HG03066 (cell line): ENCODE results near the gene PIK3CB.
"Not testable (repeated sequence)": the region's sequence is repeated elsewhere in the genome, so short reads cannot be mapped to it uniquely, and the experiment has no call there.

Experiments
- ATAC-seq: cut with Tn5 transposase; IDR thresholded peaks from one replicate; pipeline ENCODE4 v1.9.1; 2021; ENCODE audit warnings: low read depth; ENCODE audit not compliant: unreplicated experiment

The PIK3CB gene

DNA sequence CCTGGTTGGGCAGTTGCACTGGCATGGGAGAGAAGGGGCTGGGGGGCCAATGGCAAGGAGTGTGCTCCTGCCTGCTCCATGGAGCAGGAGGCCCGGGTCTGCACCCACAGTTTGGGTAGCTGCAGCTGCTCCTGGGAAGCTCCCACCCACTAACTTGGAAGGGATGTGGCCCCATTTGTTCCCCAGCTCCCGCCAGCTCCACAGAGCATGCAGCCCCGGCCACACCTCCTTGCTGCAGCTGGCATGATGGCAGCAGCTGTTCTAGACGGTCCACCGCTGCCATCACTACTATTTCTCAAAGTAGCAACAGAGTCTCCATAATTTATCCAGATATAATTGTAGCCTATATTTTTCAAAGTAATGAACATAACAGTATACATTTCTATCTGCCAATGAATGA lies 65.8 kb downstream of the PIK3CB start:
- no peak for ATAC-seq

DNA sequence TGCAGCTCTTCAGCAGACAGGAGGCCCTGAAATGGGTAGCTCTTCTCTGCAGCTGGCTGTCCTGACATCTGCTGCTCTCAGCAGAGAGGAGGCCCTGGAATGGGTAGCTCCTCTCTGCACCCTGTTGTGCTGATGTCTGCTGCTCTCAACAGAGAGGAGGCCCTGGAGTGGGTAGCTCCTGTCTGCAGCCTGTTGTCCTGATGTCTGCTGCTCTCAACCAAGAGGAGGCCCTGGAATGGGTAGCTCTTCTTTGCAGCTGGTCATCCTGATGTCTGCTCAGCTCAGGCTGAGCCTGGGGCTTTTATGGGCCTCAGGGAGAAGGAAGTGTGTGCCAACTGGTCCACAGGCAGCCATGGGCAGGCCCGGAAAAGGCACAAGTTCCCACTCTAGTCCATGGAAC lies 66.6 kb downstream of the PIK3CB start:
- ATAC-seq = no peak

DNA sequence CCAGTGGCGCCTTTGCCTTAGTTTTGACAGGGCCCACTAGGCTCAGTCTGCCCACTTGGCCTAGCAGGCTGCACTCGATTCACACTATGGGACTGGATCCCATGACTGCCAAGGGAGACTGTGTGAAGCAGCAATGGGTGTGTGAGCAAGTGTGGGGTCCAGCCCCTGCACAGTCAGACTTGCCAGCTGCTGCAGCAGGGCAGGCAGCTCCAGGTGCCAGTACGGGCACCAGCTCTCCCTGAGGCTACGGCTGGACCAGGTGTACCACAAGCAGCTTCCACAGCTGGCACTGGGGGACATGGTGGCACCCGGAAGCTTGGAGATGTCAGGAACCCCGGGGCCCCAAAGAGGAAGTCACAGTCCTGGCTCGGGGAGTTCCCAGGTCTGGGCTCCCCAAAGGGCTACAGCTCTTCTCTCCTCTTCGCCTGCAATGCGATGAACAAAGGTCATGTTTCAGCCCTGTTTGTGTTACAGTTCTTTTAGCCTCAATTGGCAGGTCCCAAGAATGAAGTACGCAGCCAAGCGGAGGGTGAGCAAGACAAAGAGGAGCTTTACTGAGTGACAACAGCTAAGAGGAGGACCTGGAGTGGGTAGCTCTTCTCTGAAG lies 67.1 kb downstream of the PIK3CB start:
- no peak for ATAC-seq

DNA sequence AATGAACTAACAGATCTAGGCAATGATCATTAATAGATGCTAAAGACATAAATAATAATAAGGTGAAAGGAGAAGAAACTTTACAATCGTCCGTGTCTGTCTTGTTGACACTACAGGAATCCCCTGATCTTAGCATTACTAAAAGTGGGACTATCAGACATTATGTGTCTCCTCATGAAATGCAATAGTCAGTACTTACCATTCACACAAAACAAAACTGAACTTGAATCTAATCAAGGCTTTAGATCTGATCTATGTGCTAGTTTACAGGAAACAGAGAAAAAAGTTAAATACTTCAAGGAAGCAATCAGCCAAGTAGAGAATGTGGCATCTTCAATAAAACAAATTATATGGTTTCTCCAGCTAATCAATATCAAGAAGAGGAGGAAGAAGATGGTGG lies 73.7 kb downstream of the PIK3CB start:
- ATAC-seq = no peak

DNA sequence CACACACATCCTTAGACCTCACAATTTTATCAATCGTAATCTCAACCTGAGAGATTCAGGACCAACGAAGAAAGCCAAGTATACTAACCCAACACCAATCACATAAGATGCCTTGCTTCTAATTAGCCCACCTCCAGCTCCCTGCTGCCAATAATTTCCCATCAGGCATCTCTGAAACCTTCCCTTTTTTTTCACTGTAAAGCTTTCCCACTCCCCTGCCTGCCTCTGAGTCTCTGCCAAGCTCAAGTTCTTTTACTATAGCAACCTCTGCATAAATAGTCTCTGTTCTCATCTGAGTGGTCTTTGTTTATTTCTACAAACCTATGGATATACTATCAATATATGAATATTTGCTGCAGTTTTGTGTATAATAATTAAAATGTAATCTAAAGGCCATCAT lies 86.5 kb downstream of the PIK3CB start:
- no peak for ATAC-seq

DNA sequence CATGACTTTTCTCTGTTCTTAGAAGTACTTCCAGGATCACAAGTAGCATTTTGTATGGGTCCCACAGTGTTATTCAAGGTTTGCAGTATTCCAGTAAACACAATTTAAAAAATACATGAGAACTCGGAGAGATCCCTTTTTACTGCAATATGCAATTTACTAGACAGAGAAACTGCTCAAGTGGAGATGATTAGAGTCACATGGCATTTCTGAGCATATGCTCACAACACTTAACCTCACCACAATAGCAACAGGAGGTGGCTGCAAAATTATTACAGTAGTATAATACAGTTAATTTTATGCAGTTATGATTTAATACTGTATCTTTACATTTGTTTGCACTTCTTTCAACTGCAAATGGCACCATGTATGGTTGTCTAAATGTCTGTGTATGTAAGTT lies 87.5 kb downstream of the PIK3CB start:
- no peak for ATAC-seq

DNA sequence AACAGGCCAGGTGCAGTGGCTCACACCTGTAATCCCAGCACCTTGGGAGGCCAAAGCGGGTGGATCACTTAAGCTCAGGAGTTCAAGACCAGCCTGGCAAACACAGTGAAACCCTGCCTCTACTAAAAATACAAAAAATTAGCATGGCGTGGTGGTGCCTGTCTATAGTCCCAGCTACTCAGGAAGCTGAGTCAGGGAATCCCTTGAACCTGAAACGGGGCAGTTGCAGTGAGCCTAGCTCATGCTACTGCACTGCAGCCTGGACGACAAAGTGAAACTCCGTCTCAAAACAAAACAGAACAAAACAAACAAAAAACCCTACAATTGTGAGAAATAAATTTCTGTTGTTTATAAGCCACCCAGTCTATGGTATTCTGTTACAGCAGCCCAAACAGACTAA lies 94.7 kb downstream of the PIK3CB start:
- no peak for ATAC-seq

DNA sequence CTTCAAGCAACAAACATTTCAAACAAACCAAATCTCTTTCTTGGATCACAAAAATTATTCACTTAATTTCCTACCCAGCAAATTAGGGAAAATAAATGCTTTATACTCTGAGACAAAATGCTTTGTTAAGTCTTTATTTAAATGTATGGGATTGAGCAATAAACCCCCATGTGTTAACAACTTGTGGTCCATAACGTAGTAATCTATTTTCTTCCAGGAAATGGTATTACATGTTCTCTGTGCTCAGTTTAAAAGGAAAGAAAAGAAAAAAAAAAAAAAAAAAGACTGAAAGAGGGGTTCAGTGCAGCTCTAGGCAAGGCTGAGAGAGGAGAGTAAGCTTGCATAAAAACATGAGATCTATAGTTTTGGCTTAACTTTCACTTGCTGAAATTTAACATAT lies 102.3 kb downstream of the PIK3CB start:
- no peak for ATAC-seq

DNA sequence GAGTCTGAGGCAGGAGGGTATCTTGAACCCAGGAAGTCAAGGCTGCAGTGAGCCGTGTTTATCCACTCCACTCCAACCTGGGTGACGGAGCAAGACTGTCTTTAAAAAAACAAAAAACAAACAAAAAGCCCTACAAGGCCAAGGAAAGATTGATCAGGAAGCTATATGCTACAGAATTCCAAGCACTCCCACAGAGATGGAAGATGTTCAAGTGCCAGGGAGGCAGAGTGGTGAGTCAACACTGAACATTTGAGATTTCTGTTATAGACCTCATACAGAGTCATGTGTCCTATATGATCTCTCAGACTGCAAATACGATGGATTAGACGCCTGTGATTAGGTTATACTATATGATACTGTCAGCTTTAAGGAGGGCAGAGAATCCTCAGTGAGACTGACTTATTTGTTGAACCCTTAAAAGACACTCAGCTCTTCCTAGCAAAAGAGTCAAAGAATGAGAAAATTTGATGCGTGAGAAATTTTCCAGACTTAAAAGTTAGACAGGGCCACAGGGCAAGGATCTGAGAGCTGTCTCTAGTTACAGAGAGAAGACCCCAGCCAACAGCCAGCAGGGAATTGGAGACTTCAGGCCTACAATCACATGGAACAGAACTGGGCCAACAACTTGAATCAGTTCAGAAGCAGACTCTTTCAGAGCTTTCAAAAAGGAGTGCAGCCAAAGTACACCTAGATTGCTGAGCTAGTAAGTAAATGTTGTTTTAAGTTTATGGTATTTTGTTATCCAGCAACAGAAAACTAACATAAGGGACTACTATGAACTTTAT lies 107.6 kb downstream of the PIK3CB start:
- ATAC-seq = no peak

DNA sequence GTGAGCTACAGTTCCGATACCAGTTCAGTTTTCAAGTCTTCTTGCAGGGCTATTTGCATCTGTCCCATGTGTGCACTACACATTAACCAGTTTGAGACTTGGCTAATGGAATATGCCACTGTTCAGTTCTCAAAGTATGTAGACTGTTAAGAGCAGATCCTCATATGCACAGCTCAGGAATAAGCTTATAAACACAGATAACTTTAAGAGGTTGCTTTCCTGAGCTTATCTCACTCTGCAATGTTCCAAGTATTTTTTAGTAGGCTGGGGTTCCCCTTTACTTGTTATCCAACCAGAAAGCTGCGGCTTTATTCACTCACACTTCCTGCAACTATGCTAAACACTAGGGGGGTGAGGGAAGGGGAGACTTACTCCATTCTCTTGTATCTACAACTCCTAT lies 108.7 kb downstream of the PIK3CB start:
- not testable (repeated sequence) for ATAC-seq

DNA sequence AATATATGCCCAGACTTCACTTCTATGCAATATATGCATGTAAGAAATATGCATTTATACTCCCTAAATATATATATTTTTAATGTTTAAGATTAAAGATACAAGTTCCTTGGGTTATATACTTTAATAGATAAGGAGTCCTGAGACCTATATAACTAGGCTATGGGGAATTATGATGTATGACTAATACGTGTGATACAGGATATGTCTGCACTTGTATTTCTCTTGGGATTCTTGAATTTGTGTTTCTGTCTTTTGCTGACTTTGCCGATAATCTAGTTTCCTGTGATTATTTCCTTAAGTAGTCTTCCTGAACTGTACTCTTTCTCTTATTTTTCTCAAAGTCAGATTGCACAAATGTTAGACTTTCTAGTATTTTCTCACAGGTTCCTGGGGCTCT lies 109.6 kb downstream of the PIK3CB start:
- no peak for ATAC-seq

DNA sequence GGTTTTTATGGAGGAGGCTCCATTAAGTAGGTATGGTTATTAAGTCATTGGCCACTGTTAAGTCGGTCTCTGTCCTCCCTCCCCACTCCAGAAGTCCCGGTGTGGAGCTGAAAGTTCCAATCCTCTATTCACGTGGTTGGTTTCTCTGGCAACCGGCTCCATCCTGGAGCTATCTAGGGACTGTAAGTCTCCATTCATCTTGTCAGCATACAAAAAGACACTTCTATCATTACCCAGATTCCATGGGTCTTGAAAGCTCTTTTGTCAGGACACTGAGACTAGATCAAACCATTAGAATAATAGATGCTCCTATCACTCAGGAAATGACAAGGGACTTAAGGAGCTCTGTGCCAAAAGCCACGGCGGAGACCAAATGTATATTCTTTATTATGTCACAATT lies 110.3 kb downstream of the PIK3CB start:
- ATAC-seq = no peak

DNA sequence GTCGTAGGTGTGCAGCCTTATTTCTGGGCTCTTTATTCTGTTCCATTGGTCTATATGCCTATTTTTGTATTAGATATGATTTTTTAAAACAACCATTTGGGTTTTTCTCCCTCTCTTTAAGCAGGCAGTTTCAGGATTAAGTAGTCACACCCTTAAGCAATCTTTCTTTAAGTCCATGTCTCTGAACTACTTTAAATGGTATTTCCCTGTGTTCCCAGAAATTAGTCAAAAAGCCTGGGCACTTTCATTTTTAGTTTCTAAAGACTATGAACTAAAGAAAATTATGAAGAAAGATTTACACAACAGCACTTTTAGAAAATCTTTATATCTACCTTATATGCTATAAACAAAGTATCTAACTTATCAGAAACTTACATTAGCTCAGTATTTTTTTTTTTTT lies 115.9 kb downstream of the PIK3CB start:
- no peak for ATAC-seq

DNA sequence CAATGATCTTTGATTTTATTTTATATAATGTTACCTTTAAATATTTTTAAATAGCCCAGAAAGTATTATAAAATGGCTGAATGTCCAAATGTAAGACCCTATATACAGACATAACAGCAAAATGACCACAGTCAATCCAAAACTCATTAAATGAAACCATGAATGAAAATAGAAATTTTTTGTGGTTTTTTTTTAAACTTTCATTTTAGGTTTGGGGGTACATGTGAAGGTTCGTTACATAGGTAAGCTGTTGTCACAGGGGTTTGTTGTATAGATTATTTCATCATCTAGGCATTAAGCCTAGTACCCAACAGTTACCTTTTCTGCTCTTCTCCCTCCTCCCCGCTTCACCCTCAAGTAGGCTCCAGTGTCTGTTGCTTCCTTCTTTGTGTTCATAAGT lies 117.4 kb downstream of the PIK3CB start:
- peak; percentile 80 for ATAC-seq

DNA sequence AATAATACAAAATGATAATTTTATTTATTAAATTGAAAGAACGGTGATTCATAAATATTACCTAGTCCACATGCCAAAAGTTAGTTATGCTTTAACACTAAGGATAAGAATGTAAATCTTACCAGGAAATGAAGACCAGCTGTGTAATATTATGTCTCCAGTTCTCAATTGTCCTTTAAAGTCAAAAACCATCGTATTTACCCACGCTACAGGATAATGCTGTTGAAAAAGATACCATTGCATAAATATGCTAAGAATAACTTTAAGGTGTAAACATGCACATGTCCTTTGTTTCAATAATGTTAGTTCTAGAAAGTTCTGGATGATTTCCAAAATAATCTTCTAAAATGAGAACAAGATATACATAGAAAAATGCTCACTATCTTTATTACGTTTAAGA lies 122.6 kb downstream of the PIK3CB start:
- ATAC-seq = no peak

DNA sequence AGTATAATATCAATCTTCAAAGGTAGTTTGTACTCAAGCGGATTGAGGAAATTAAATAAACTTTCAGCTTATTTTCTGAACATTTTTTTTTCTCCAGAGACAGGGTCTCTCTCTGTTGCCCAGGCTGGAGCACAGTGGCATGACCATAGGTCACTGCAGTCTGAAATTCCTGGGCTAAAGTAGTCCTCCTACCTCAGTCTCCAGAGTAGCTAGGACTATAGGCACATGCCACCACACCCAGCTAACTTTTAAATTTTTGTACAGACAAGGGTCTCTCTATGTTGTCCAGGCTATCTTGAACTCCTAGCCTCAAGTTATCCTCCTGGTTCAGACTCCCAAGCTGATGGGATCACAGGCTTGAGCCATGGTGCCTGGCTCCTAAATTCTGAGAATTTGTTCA lies 129.1 kb downstream of the PIK3CB start:
- ATAC-seq = no peak

DNA sequence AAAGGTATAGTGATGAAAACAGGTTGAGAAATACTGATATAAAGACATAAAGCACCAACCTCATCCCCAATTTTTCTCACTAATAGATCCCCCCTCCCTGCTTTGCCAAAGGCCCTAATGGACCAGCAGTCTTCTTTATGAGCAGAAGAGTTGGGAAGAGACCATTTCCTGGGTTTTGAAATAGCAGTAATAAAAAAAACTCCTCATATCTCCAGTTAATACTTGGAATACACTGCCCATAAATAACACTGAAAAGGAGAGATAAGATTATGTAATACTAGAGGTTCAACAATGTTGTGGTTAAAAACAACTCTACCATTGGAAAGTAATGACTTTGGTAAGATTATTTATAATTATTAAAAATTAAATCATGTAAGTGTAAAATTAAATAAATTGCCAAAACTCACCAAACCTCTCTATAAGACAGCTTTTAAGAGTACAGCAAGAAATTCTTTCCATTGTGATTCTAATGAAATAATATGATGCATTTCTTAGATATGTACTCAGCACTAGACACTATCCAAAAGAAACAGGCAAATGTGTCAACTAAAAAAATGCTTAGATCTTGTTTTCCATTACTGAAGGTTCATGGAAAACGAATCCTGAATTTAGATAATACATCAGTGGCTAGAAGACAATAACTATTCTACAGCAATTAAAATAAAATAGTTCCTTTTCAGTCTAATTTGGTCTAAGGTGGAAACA lies 137.9 kb downstream of the PIK3CB start:
- ATAC-seq = no peak

DNA sequence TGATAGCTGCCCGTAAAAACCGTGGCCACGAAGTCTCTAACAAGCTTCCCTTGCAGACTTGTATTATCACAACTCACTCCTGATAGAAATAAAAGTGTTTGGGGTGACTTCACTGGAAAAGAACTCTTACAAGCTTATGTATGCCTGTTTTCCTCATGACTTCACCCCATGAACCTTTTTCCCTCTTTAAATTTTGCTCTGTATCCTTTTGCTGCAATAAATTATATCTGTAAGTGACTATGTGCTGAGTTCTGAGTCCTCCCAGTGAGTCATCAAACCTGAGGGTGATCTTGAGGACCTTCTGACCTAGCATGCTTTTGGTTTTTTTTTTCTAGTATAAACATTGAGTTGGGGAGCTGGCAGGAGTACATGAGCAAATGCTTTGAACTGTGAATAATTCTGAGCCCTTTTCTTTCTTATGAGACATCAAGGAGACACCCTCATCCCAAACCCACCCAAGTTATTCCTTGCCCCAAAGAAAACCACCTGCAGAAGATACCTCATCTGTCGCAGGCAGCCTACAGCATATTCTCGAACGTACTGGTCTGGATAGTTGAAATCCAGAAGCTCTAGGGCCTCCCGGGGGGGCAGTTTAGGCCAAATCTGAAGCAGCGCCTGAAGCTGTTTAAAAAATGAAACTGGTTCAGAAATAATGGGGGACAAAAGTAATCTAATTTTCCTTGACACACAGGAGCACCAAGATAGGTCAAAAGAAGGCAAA lies 140.3 kb downstream of the PIK3CB start:
- ATAC-seq = no peak

DNA sequence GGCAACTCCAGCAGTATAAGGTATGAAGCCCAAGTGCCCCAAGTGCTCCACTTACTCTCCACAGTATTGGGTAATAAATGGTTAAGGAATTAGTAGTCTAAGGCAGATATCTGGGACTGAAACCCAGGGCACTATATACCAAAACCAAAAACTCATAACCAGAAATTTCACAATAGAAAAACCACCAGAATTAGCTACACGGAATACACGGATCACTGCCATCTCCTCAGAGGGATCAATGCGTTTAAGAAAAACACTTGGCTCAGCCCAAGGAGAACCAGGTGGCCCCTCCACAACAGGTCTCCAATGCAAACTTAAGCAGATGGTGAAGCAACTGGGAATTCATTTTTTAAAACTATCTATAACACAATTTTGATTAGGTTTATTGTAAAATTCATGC lies 142.6 kb downstream of the PIK3CB start:
- ATAC-seq = no peak

DNA sequence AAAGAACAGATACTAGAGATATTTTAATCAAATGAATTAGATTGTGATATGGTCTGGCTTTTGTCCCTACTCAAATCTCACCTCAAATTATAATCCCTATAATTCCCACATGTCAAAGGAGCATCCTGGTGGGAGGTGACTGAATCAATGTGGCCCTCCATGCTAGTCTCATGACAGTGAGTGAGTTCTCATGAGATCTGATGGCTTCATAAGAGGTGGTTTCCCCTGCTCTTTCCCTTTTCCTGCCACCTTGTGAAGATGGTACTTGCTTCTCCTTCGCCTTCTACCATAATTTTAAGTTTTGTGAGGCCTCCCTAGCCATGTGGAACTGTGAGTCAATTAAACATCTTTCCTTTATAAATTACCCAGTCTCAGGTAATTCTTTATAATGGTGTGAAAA lies 143.4 kb downstream of the PIK3CB start:
- no peak for ATAC-seq

DNA sequence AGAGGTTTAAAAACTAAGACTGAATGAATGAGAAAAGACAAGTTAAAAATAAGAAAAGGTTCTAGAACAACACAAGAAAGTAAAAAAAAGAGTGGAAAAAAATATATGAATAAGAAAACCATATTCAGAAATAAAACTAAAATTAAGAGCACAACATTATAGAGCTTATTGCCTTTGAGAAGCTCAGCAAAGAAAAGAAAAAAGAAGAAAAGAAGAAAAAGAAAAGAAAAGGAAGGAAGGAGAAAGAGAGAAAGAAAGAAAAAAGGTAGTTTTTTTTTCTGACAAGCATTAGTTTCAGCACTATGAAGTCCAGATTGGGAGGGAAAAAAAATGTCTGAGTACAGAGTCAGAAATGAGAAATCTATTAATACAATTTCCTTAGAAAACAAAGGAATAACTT lies 144.7 kb downstream of the PIK3CB start:
- ATAC-seq = no peak
